H9 (cell line): ENCODE data around the gene ULK1. TPM values are rescaled to one million over a fixed set of nuclear protein-coding genes. Genes with fewer than 3 reads are reported as not detected.
A peak's percentile ranks its signal among the peaks of the same experiment; 100 is the strongest.

Experiments
- DNase-seq: peaks from one replicate; pipeline ENCODE4 v3.0.0-alpha.2; 2017
- H2AFZ ChIP-seq: one replicate; pipeline ENCODE4 v1.6.1; 2013; ENCODE audit warnings: mild to moderate bottlenecking, low read length, control low read depth, moderate library complexity
- H2AK5ac ChIP-seq: 2 replicates; pipeline ENCODE4 v1.6.1; 2013; ENCODE audit warnings: low read length, control low read depth, mixed read lengths; ENCODE audit not compliant: insufficient read length
- H2BK120ac ChIP-seq: one replicate; pipeline ENCODE4 v1.6.1; 2013; ENCODE audit warnings: low read depth, mild to moderate bottlenecking, low read length, control low read depth, inconsistent platforms; ENCODE audit not compliant: poor library complexity, severe bottlenecking
- H2BK12ac ChIP-seq: 2 replicates; pipeline ENCODE4 v1.6.1; 2013; ENCODE audit warnings: low read length, control low read depth, mixed read lengths, low read depth; ENCODE audit not compliant: insufficient read length
- H2BK15ac ChIP-seq: 2 replicates; pipeline ENCODE4 v1.6.1; 2013; ENCODE audit warnings: low read depth, low read length, control low read depth
- H2BK20ac ChIP-seq: one replicate; pipeline ENCODE4 v1.6.1; 2013; ENCODE audit warnings: low read depth, mild to moderate bottlenecking, low read length, control low read depth, inconsistent platforms; ENCODE audit not compliant: poor library complexity, severe bottlenecking
- H2BK5ac ChIP-seq: 2 replicates; pipeline ENCODE4 v1.6.1; 2013; ENCODE audit warnings: low read length, control low read depth, mixed read lengths; ENCODE audit not compliant: insufficient read length
- H3K14ac ChIP-seq: 2 replicates; pipeline ENCODE4 v1.6.1; 2013; ENCODE audit warnings: low read length, control low read depth; ENCODE audit not compliant: insufficient read depth
- H3K18ac ChIP-seq: 2 replicates; pipeline ENCODE4 v1.6.1; 2013; ENCODE audit warnings: low read depth, mild to moderate bottlenecking, mixed read lengths, low read length, control low read depth; ENCODE audit not compliant: insufficient read length
- H3K23ac ChIP-seq: 2 replicates; pipeline ENCODE4 v1.6.1; 2013; ENCODE audit warnings: low read length, control low read depth, mixed read lengths, low read depth; ENCODE audit not compliant: insufficient read length
- H3K23me2 ChIP-seq: 2 replicates; pipeline ENCODE4 v1.6.1; 2013; ENCODE audit warnings: low read depth, mild to moderate bottlenecking, mixed read lengths, low read length, control low read depth; ENCODE audit not compliant: insufficient read length, poor library complexity, severe bottlenecking
- H3K27ac ChIP-seq: 2 replicates; pipeline ENCODE4 v1.5.1; 2013; ENCODE audit warnings: low read length, control low read depth, mixed read lengths, low read depth; ENCODE audit not compliant: insufficient read length
- H3K27me3 ChIP-seq: 2 replicates; pipeline ENCODE4 v1.6.1; 2013; ENCODE audit warnings: low read length, control low read depth, inconsistent platforms; ENCODE audit not compliant: insufficient read depth
- H3K4ac ChIP-seq: 2 replicates; pipeline ENCODE4 v1.6.1; 2013; ENCODE audit warnings: low read depth, mild to moderate bottlenecking, control low read depth, inconsistent platforms, low read length, moderate library complexity
- H3K4me1 ChIP-seq: 2 replicates; pipeline ENCODE4 v1.6.1; 2013; ENCODE audit warnings: low read length, control low read depth, inconsistent platforms; ENCODE audit not compliant: insufficient read depth
- H3K4me2 ChIP-seq: 2 replicates; pipeline ENCODE4 v1.6.1; 2013; ENCODE audit warnings: low read length, control low read depth, mixed read lengths; ENCODE audit not compliant: insufficient read length, insufficient read depth
- H3K56ac ChIP-seq: 2 replicates; pipeline ENCODE4 v1.6.1; 2013; ENCODE audit warnings: low read depth, mild to moderate bottlenecking, mixed read lengths, low read length, control low read depth; ENCODE audit not compliant: insufficient read length
- H3K79me1 ChIP-seq: 2 replicates; pipeline ENCODE4 v1.6.1; 2013; ENCODE audit warnings: low read depth, mild to moderate bottlenecking, moderate library complexity, low read length, control low read depth, inconsistent platforms; ENCODE audit not compliant: insufficient read depth, poor library complexity, severe bottlenecking
- H3K79me2 ChIP-seq: 2 replicates; pipeline ENCODE4 v1.6.1; 2013; ENCODE audit warnings: low read length, control low read depth, inconsistent platforms; ENCODE audit not compliant: insufficient read depth
- H3K9ac ChIP-seq: 2 replicates; pipeline ENCODE4 v1.6.1; 2013; ENCODE audit warnings: low read length, control low read depth, mixed read lengths; ENCODE audit not compliant: insufficient read length; ENCODE audit errors: extremely low read depth
- H3K9me3 ChIP-seq: one replicate; pipeline ENCODE4 v1.6.1; 2013; ENCODE audit warnings: low read depth, low read length, inconsistent platforms; ENCODE audit not compliant: control insufficient read depth
- H3T11ph ChIP-seq: one replicate; pipeline ENCODE4 v1.6.1; 2013; ENCODE audit warnings: mild to moderate bottlenecking, low read length, control low read depth, inconsistent platforms
- H4K20me1 ChIP-seq: one replicate; pipeline ENCODE4 v1.6.1; 2013; ENCODE audit not compliant: control insufficient read depth, insufficient read length, insufficient read depth
- H4K5ac ChIP-seq: 2 replicates; pipeline ENCODE4 v1.6.1; 2013; ENCODE audit warnings: low read depth, mild to moderate bottlenecking, mixed read lengths, low read length, control low read depth; ENCODE audit not compliant: insufficient read length
- H4K8ac ChIP-seq: replicated peaks from 2 replicates; pipeline ENCODE4 v1.6.1; 2013; ENCODE audit warnings: low read length, control low read depth, mixed read lengths, low read depth; ENCODE audit not compliant: insufficient read length
- H4K91ac ChIP-seq: 2 replicates; pipeline ENCODE4 v1.6.1; 2013; ENCODE audit warnings: low read depth, mild to moderate bottlenecking, moderate library complexity, mixed read lengths, low read length, control low read depth; ENCODE audit not compliant: insufficient read length
- H3K27ac Mint-ChIP-seq, 3 experiments: 2 replicates in 2 of 3; 3 replicates in 1 of 3; pipeline ENCODE4 v1.8.0; 2020 to 2021; ENCODE audit warnings: mixed read lengths in 3 of 3, mild to moderate bottlenecking in 1 of 3, moderate library complexity in 1 of 3
- H3K27me3 Mint-ChIP-seq: 2 replicates; pipeline ENCODE4 v1.8.0; 2021; ENCODE audit warnings: low read depth, mild to moderate bottlenecking, moderate library complexity, mixed read lengths
- H3K36me3 Mint-ChIP-seq, 3 experiments: 2 replicates in 2 of 3; 3 replicates in 1 of 3; pipeline ENCODE4 v1.8.0; 2020 to 2021; ENCODE audit warnings: low read depth in 3 of 3, mixed read lengths in 3 of 3; ENCODE audit not compliant: insufficient read depth in 1 of 3
- H3K4me1 Mint-ChIP-seq, 2 experiments: 2 replicates each; pipeline ENCODE4 v1.8.0; 2020; ENCODE audit warnings: mixed read lengths in 2 of 2
- H3K4me3 Mint-ChIP-seq, 2 experiments: 2 replicates in 1 of 2; 3 replicates in 1 of 2; pipeline ENCODE4 v1.8.0; 2020 to 2021; ENCODE audit warnings: mild to moderate bottlenecking in 2 of 2, mixed read lengths in 2 of 2, moderate library complexity in 1 of 2
- H3K9me3 Mint-ChIP-seq, 2 experiments: 2 replicates in 1 of 2; 3 replicates in 1 of 2; pipeline ENCODE4 v1.8.0; 2020; ENCODE audit warnings: mild to moderate bottlenecking in 2 of 2, mixed read lengths in 2 of 2, moderate library complexity in 1 of 2
- WGBS: extraction: QIAGEN DNeasy Blood & Tissue Kit; methylation state at CpG from one replicate; pipeline ENCODE4 v1.1.7; 2013; ENCODE audit warnings: missing lambda C conversion rate, low lambda C conversion rate, mixed read lengths; ENCODE audit not compliant: insufficient read length; ENCODE audit errors: extremely low coverage; 5-methylcytosine and 5-hydroxymethylcytosine counted together
- total RNA-seq: library from RNA; stranded (reverse); gene quantifications from 2 replicates; pipeline ENCODE4 v1.2.1, GENCODE V29; 2021
- TF ChIP-seq, protein P1 (sequence below): fragments of 200-600 bp; sonication (generic); conservative IDR thresholded peaks from 3 replicates; pipeline ENCODE4 v1.8.0; 2021; ENCODE audit warnings: antibody characterized with exemption, mild to moderate bottlenecking

The ULK1 gene
- total RNA-seq, 1 experiment from 2014 or later = 57.2 TPM

DNA sequence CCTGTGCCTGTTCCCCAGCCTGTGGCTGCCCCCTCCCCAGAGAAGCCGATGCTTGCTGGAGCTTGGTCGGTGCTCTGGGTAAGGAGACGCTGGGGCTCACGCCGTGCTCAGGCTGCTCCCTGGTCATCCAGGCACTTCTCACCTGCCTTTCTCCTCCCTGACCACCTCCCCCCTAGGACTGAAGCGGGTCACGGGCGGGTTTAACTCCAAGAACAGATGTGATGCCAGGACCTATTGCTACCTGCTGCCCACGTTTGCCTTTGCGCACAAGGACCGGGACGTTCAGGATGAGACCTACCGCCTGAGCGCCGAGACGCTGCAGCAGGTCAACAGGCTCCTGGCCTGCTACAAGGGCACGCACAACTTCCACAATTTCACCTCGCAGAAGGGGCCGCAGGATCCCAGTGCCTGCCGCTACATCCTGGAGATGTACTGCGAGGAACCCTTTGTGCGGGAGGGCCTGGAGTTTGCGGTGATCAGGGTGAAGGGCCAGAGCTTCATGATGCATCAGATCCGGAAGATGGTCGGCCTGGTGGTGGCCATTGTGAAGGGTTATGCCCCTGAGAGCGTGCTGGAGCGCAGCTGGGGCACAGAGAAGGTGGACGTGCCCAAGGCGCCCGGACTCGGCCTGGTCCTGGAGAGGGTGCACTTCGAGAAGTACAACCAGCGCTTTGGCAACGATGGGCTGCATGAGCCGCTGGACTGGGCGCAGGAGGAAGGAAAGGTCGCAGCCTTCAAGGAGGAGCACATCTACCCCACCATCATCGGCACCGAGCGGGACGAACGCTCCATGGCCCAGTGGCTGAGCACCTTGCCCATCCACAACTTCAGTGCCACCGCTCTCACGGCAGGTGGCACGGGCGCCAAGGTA is 46.9 kb downstream of the ULK1 start:
- Mint-ChIP-seq H3K36me3 (peaks cover 55 to 91% (median 69%) of the 10 kb centered on the region in 3 experiments; a peak in 6 of 7 replicates), H3K27ac (peak overlapping the region in 1 of 3 experiments; percentile 14; a peak in 1 of 7 replicates), H3K4me1 (no peaks in the 10 kb centered on the region), H3K27me3 (peaks cover 1% of the 10 kb centered on the region; the same call in 1 of the 2 replicates), H3K4me3 (no peak overlapping the region; a peak in 1 of 5 replicates), H3K9me3 (no peaks in the 10 kb centered on the region)
- no peak overlapping the region for H4K5ac ChIP-seq
- H3T11ph ChIP-seq = no peak overlapping the region
- no peaks in the 10 kb centered on the region for H3K4me1 ChIP-seq
- H3K9me3 ChIP-seq = no peaks in the 10 kb centered on the region
- no peak overlapping the region for H4K8ac ChIP-seq
- DNase-seq = no peak
- H3K27ac ChIP-seq = no peak overlapping the region
- no peak overlapping the region for H3K9ac ChIP-seq
- H2BK12ac ChIP-seq = no peak overlapping the region
- H3K27me3 ChIP-seq = no peaks in the 10 kb centered on the region
- no peak overlapping the region for H2BK120ac ChIP-seq
- H2BK5ac ChIP-seq = no peak overlapping the region
- H2AFZ ChIP-seq = no peak overlapping the region
- no peaks in the 10 kb centered on the region for H3K79me1 ChIP-seq
- H3K56ac ChIP-seq = no peak overlapping the region
- H3K14ac ChIP-seq = no peak overlapping the region
- no peak overlapping the region for H3K4ac ChIP-seq
- no peak overlapping the region for H2AK5ac ChIP-seq
- H2BK15ac ChIP-seq = no peak overlapping the region
- no CpG with 5 or more reads among the region's 46 CpGs for WGBS
- no peaks in the 10 kb centered on the region for H4K20me1 ChIP-seq
- H3K23me2 ChIP-seq = no peaks in the 10 kb centered on the region
- no peak overlapping the region for H3K18ac ChIP-seq
- no peak overlapping the region for H2BK20ac ChIP-seq
- no peak overlapping the region for H4K91ac ChIP-seq
- TF ChIP-seq, protein P1, sequence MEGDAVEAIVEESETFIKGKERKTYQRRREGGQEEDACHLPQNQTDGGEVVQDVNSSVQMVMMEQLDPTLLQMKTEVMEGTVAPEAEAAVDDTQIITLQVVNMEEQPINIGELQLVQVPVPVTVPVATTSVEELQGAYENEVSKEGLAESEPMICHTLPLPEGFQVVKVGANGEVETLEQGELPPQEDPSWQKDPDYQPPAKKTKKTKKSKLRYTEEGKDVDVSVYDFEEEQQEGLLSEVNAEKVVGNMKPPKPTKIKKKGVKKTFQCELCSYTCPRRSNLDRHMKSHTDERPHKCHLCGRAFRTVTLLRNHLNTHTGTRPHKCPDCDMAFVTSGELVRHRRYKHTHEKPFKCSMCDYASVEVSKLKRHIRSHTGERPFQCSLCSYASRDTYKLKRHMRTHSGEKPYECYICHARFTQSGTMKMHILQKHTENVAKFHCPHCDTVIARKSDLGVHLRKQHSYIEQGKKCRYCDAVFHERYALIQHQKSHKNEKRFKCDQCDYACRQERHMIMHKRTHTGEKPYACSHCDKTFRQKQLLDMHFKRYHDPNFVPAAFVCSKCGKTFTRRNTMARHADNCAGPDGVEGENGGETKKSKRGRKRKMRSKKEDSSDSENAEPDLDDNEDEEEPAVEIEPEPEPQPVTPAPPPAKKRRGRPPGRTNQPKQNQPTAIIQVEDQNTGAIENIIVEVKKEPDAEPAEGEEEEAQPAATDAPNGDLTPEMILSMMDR = no peak
- H3K4me2 ChIP-seq = no peak overlapping the region
- no peaks in the 10 kb centered on the region; the same call in 1 of the 2 replicates for H3K79me2 ChIP-seq
- no peak overlapping the region for H3K23ac ChIP-seq
